Mesothelial cell of epicardium (in vitro differentiated cells): ENCODE results near the gene CAMKMT. TPM values are rescaled to one million over a fixed set of nuclear protein-coding genes. Genes with fewer than 3 reads are reported as not detected.
A peak's percentile ranks its signal among the peaks of the same experiment; 100 is the strongest.

ENCODE experiments used
- DNase-seq, 2 experiments: peaks; one replicate each; pipeline ENCODE4 v3.0.0; 2021; ENCODE audit warnings: low spot score in 2 of 2; ENCODE audit not compliant: unreplicated experiment in 2 of 2
- H3K27ac Mint-ChIP-seq: 2 replicates; pipeline ENCODE4 v1.8.0; 2021; ENCODE audit warnings: mixed read lengths
- H3K27me3 Mint-ChIP-seq: 2 replicates; pipeline ENCODE4 v1.8.0; 2021; ENCODE audit warnings: low read depth, mixed read lengths
- H3K36me3 Mint-ChIP-seq: 2 replicates; pipeline ENCODE4 v1.8.0; 2021; ENCODE audit warnings: mixed read lengths
- H3K4me1 Mint-ChIP-seq: 2 replicates; pipeline ENCODE4 v1.8.0; 2021; ENCODE audit warnings: mixed read lengths
- H3K4me3 Mint-ChIP-seq: 2 replicates; pipeline ENCODE4 v1.8.0; 2021; ENCODE audit warnings: mild to moderate bottlenecking, moderate library complexity, mixed read lengths
- H3K9me3 Mint-ChIP-seq: 2 replicates; pipeline ENCODE4 v1.8.0; 2021; ENCODE audit warnings: mixed read lengths
- total RNA-seq: library from RNA; stranded (reverse); gene quantifications from 3 replicates; pipeline ENCODE4 v1.2.1, GENCODE V29; 2021
- TF ChIP-seq, protein P1 (sequence below): fragments of 200-600 bp; sonication (generic); IDR thresholded peaks from one replicate; pipeline ENCODE4 v1.5.0; 2021; ENCODE audit warnings: antibody characterized with exemption; ENCODE audit not compliant: unreplicated experiment

CAMKMT gene
- total RNA-seq, 1 donor from 2014 or later: 8.3 TPM

- H3K4me1 Mint-ChIP-seq: no peaks in the 10 kb centered on the region
- DNase-seq: no peak
These were observed 425.1 kb downstream of the CAMKMT start for GRCh38 chr2:44786817-44787214.

GRCh38 chr2:44787663-44788062 is 425.9 kb downstream of the CAMKMT start:
- DNase-seq: no peak
- H3K4me3 Mint-ChIP-seq: no peak overlapping the region
- H3K9me3 Mint-ChIP-seq: peaks cover 10% of the 10 kb centered on the region
- H3K36me3 Mint-ChIP-seq: no peaks in the 10 kb centered on the region
- no peaks in the 10 kb centered on the region for H3K4me1 Mint-ChIP-seq
- H3K27ac Mint-ChIP-seq: no peak overlapping the region
- peaks cover 71% of the 10 kb centered on the region for H3K27me3 Mint-ChIP-seq
- TF ChIP-seq, protein P1, sequence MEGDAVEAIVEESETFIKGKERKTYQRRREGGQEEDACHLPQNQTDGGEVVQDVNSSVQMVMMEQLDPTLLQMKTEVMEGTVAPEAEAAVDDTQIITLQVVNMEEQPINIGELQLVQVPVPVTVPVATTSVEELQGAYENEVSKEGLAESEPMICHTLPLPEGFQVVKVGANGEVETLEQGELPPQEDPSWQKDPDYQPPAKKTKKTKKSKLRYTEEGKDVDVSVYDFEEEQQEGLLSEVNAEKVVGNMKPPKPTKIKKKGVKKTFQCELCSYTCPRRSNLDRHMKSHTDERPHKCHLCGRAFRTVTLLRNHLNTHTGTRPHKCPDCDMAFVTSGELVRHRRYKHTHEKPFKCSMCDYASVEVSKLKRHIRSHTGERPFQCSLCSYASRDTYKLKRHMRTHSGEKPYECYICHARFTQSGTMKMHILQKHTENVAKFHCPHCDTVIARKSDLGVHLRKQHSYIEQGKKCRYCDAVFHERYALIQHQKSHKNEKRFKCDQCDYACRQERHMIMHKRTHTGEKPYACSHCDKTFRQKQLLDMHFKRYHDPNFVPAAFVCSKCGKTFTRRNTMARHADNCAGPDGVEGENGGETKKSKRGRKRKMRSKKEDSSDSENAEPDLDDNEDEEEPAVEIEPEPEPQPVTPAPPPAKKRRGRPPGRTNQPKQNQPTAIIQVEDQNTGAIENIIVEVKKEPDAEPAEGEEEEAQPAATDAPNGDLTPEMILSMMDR: no peak

More at GRCh38 chr2:44786817-44787214, 425.1 kb downstream of the CAMKMT start:
- Mint-ChIP-seq H3K9me3 (peaks cover 15% of the 10 kb centered on the region), H3K4me3 (no peak overlapping the region), H3K27ac (no peak overlapping the region), H3K27me3 (peaks cover 67% of the 10 kb centered on the region), H3K36me3 (no peaks in the 10 kb centered on the region)
- TF ChIP-seq, protein P1: no peak

DNA sequence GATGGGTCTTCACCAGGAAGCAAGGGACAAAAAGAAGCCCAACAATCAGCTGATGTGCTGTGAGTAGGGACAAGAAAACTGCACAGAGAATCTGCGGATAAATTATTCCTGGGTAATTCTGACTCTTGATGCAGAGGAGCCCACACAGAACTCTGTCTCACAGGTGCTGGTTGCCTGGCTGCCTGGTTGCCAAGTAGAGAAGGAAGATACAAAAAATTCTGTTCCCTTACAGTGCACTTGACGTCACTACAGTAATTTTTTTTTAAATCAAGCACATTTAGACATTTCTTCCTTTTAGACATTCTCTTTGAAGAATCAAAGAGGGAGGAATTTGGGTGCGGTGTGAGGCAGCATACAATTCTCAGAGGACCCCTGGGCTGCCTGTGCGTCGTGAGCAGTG is 427.7 kb downstream of the CAMKMT start:
- no peaks in the 10 kb centered on the region for H3K4me1 Mint-ChIP-seq
- no peaks in the 10 kb centered on the region for H3K9me3 Mint-ChIP-seq
- no peak for DNase-seq
- no peak overlapping the region for H3K4me3 Mint-ChIP-seq
- H3K27me3 Mint-ChIP-seq: peaks cover 70% of the 10 kb centered on the region
- no peak overlapping the region for H3K27ac Mint-ChIP-seq
- no peaks in the 10 kb centered on the region for H3K36me3 Mint-ChIP-seq
- TF ChIP-seq, protein P1: no peak

GRCh38 chr2:44789971-44790721 is 428.4 kb downstream of the CAMKMT start:
- H3K27ac Mint-ChIP-seq: no peak overlapping the region
- DNase-seq: no peak
- TF ChIP-seq, protein P1: no peak
- no peak overlapping the region for H3K4me3 Mint-ChIP-seq
- no peaks in the 10 kb centered on the region for H3K9me3 Mint-ChIP-seq
- H3K4me1 Mint-ChIP-seq: no peaks in the 10 kb centered on the region
- no peaks in the 10 kb centered on the region for H3K36me3 Mint-ChIP-seq
- peaks cover 71% of the 10 kb centered on the region for H3K27me3 Mint-ChIP-seq

DNA sequence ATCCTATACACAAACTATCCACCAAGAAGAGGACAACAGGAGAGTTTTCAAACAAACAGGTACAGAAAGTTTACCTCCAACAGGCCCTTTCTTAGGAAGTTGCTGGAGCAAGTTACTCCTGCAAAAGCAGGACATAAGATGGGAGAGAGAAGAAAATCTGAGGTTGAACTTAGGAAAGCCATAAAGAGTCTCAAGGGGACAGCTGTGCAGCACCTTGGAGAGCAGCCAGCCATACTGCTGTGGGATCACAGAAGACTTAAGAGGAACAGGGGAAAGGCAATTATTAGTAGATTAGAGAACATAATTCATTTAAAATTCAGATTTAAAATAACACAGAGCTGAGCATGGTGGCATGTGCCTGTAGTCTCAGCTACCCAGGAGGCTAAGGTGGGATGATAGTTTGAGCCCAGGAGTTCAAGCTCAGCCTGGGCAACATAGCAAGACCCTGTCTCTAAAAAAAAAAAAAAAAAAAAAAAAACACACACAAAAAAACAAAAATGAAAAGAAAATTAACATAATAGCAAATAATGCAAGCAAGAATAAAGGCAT is 431.6 kb downstream of the CAMKMT start:
- Mint-ChIP-seq H3K36me3 (no peaks in the 10 kb centered on the region), H3K4me3 (no peak overlapping the region), H3K27ac (no peak overlapping the region), H3K27me3 (peaks cover 80% of the 10 kb centered on the region), H3K9me3 (no peaks in the 10 kb centered on the region), H3K4me1 (no peaks in the 10 kb centered on the region)
- DNase-seq: peak in 1 of 2 experiments; percentile 71
- TF ChIP-seq, protein P1: no peak
